Breast epithelium (tissue), 4 donors: ENCODE results near the gene GRHL3. TPM values are rescaled to one million over a fixed set of nuclear protein-coding genes. Genes with fewer than 3 reads are reported as not detected.

Source experiments
- DNase-seq, 2 donors: peaks; one replicate each; pipeline ENCODE4 v3.0.0-alpha.2; 2019; ENCODE audit warnings: low spot score in 2 of 2
- H3K27ac ChIP-seq, 2 donors: fragments of 200-600 bp; sonication (generic) in 1 of 2; one replicate each; pipeline ENCODE4 v1.5.1; 2016 to 2019; ENCODE audit warnings: mild to moderate bottlenecking in 1 of 2
- H3K27me3 ChIP-seq, 2 donors: fragments of 200-600 bp; sonication (generic) in 1 of 2; one replicate each; pipeline versions ENCODE4 v1.5.1 to v1.6.0; 2017 to 2019; ENCODE audit warnings: control low read depth in 1 of 2, mild to moderate bottlenecking in 1 of 2
- H3K36me3 ChIP-seq: fragments of 200-600 bp; one replicate; pipeline ENCODE4 v1.5.1; 2019
- H3K4me1 ChIP-seq, 2 donors: fragments of 200-600 bp; sonication (generic); one replicate each; pipeline ENCODE4 v1.5.1; 2016 to 2019; ENCODE audit warnings: control low read depth in 1 of 2
- H3K4me3 ChIP-seq, 3 donors: fragments of 200-600 bp; sonication (generic); 1 replicate in 2 of 3; 2 replicates in 1 of 3; pipeline ENCODE4 v1.5.1; 2016 to 2019; ENCODE audit warnings: mild to moderate bottlenecking in 3 of 3, moderate library complexity in 2 of 3
- H3K9me3 ChIP-seq, 2 donors: fragments of 200-600 bp; sonication (generic) in 1 of 2; one replicate each; pipeline ENCODE4 v1.5.1; 2016 to 2019; ENCODE audit warnings: control low read depth in 1 of 2
- POLR2A ChIP-seq: fragments of 450-650 bp; IDR thresholded peaks from one replicate; pipeline ENCODE4 v1.6.1; 2016; ENCODE audit warnings: antibody characterized with exemption, mild to moderate bottlenecking, moderate library complexity
- POLR2AphosphoS5 ChIP-seq, 3 donors: sonication (generic); formaldehyde crosslinking; IDR thresholded peaks; one replicate each; pipeline ENCODE4 v1.6.1; 2017; ENCODE audit warnings: antibody characterized with exemption in 3 of 3
- intact Hi-C: fragments of 100-400 bp; cut with DNase I; formaldehyde crosslinking; loops from one replicate; pipeline ENCODE4 v1.15.1; 2023; ENCODE audit warnings: low total_unique reads
- total RNA-seq, 3 donors: library from RNA; depleted of rRNA; stranded (reverse); fragments of >200 nt; gene quantifications; one replicate each; pipeline ENCODE4 v1.1.0, GENCODE V29; 2016
- TF ChIP-seq, protein P1 (sequence below), 3 donors: fragments of 450-650 bp; IDR thresholded peaks; one replicate each; pipeline ENCODE4 v1.5.1; 2016 to 2017; ENCODE audit warnings: antibody characterized with exemption in 3 of 3, mild to moderate bottlenecking in 3 of 3, moderate library complexity in 3 of 3

GRHL3 gene
- total RNA-seq, 3 donors from 2014 or later: 0.98 to 4.0 TPM; not detected in 1

- Histone ChIP-seq H3K9me3 (no peaks in the 10 kb centered on the region), H3K27me3 (no peaks in the 10 kb centered on the region), H3K36me3 (no peaks in the 10 kb centered on the region), H3K4me3 (no peak overlapping the region), H3K4me1 (peaks cover 0 to 11% of the 10 kb centered on the region in 2 donors), H3K27ac (no peak overlapping the region)
- TF ChIP-seq POLR2A (no peak), POLR2AphosphoS5 (IDR thresholded peaks at IDR 0.05) (no peak)
- TF ChIP-seq, protein P1, sequence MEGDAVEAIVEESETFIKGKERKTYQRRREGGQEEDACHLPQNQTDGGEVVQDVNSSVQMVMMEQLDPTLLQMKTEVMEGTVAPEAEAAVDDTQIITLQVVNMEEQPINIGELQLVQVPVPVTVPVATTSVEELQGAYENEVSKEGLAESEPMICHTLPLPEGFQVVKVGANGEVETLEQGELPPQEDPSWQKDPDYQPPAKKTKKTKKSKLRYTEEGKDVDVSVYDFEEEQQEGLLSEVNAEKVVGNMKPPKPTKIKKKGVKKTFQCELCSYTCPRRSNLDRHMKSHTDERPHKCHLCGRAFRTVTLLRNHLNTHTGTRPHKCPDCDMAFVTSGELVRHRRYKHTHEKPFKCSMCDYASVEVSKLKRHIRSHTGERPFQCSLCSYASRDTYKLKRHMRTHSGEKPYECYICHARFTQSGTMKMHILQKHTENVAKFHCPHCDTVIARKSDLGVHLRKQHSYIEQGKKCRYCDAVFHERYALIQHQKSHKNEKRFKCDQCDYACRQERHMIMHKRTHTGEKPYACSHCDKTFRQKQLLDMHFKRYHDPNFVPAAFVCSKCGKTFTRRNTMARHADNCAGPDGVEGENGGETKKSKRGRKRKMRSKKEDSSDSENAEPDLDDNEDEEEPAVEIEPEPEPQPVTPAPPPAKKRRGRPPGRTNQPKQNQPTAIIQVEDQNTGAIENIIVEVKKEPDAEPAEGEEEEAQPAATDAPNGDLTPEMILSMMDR (IDR thresholded peaks at IDR 0.05): no peak
- intact Hi-C loops: no loop called here
- no peak for DNase-seq
These were observed 15.6 kb upstream of the GRHL3 start for GRCh38 chr1:24303600-24303999.

- Histone ChIP-seq H3K4me1 (peaks cover 0 to 11% of the 10 kb centered on the region in 2 donors), H3K27ac (no peak overlapping the region), H3K36me3 (no peaks in the 10 kb centered on the region), H3K4me3 (no peak overlapping the region), H3K9me3 (no peaks in the 10 kb centered on the region), H3K27me3 (no peaks in the 10 kb centered on the region)
- intact Hi-C loops: no loop called here
- no peak for DNase-seq
- no peak for TF ChIP-seq POLR2AphosphoS5 (IDR thresholded peaks at IDR 0.05)
- TF ChIP-seq, protein P1 (IDR thresholded peaks at IDR 0.05): no peak
- no peak for TF ChIP-seq POLR2A
These were observed 14.4 kb upstream of the GRHL3 start for GRCh38 chr1:24304763-24305162.

GRCh38 chr1:24308365-24309015 is 10.7 kb upstream of the GRHL3 start:
- Histone ChIP-seq H3K36me3 (no peaks in the 10 kb centered on the region), H3K9me3 (no peaks in the 10 kb centered on the region), H3K4me3 (no peak overlapping the region), H3K4me1 (no peaks in the 10 kb centered on the region), H3K27ac (no peak overlapping the region), H3K27me3 (no peaks in the 10 kb centered on the region)
- no peak for DNase-seq
- intact Hi-C loops: no loop called here
- TF ChIP-seq POLR2AphosphoS5 (IDR thresholded peaks at IDR 0.05): no peak
- TF ChIP-seq POLR2A: no peak
- TF ChIP-seq, protein P1 (IDR thresholded peaks at IDR 0.05): no peak

DNA sequence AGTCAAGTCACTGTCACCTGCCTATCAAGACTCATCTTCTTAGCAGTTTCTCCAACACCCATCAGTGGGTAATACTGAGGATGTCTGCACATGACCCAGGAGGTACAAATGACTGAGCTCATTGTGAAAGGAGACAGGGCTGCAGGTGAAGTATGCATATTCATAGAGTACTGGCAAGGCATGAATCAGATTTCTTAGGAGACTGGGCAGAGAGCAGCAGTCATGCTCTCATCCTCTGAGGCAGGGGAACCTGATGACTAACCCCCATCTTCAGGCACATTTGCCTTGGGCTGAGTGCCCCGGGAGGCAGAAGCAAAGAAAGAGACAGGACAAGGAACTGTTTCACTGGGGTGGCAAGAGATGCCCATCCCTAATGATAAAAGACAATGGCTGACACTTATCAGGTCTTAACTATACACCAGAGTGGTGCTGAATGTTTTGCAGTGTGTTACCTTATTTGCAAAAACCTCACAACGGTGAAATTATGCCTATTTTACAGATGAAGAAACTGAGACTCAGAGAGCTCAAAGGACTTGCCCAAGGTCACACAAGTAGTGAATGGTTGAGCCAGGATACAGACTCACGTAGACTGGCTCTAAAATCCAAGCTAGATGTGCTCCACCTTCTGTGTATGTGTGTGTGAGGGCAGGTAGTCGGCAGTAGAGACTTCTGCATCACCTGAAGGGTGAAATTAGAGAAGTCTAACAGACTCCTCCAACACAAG is 9.2 kb upstream of the GRHL3 start:
- H3K27ac ChIP-seq: no peak overlapping the region
- H3K36me3 ChIP-seq: no peaks in the 10 kb centered on the region
- H3K9me3 ChIP-seq: no peaks in the 10 kb centered on the region
- intact Hi-C loops: no loop called here
- no peak overlapping the region for H3K4me3 ChIP-seq
- H3K27me3 ChIP-seq: no peaks in the 10 kb centered on the region
- TF ChIP-seq, protein P1 (IDR thresholded peaks at IDR 0.05): no peak
- TF ChIP-seq POLR2A (no peak), POLR2AphosphoS5 (IDR thresholded peaks at IDR 0.05) (no peak)
- no peak for DNase-seq
- H3K4me1 ChIP-seq: no peaks in the 10 kb centered on the region

- no peak for TF ChIP-seq POLR2A
- TF ChIP-seq POLR2AphosphoS5 (IDR thresholded peaks at IDR 0.05): no peak
- TF ChIP-seq, protein P1 (IDR thresholded peaks at IDR 0.05): no peak
These were observed 7.9 kb upstream of the GRHL3 start for GRCh38 chr1:24311234-24311633.

More at GRCh38 chr1:24311234-24311633, 7.9 kb upstream of the GRHL3 start:
- H3K4me1 ChIP-seq: no peaks in the 10 kb centered on the region
- no peaks in the 10 kb centered on the region for H3K27me3 ChIP-seq
- no peaks in the 10 kb centered on the region for H3K9me3 ChIP-seq
- no peaks in the 10 kb centered on the region for H3K36me3 ChIP-seq
- intact Hi-C loops: no loop called here
- H3K27ac ChIP-seq: no peak overlapping the region
- DNase-seq: no peak
- H3K4me3 ChIP-seq: no peak overlapping the region
